Measurements from ENCODE around the gene CENPF.

The CENPF gene

DNA sequence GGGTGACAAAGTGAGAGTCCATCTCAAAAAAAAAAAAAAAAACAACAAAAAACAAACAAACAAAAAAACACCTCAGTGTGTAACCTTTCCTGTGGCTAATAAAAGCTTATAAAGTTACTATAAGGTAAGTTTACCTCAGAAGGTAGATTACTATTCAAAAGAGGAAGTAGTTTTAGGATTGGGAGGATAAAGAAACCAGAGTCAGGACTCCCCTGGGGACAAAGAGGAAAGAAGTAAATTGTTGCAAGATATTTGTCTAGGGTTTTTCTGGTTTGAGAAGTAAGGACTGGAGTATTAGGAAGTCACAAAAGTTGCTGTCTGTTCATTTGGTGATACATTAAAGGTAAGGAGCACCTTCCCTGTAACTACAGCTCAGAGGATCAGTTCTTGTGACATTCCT is 23.8 kb upstream of the CENPF start:
- no peak overlapping the region for H3K27ac ChIP-seq
- no peak for TF ChIP-seq ZFX (IDR thresholded peaks at IDR 0.05; ENCODE audit: borderline replicate concordance)
- TF ChIP-seq, protein P1, sequence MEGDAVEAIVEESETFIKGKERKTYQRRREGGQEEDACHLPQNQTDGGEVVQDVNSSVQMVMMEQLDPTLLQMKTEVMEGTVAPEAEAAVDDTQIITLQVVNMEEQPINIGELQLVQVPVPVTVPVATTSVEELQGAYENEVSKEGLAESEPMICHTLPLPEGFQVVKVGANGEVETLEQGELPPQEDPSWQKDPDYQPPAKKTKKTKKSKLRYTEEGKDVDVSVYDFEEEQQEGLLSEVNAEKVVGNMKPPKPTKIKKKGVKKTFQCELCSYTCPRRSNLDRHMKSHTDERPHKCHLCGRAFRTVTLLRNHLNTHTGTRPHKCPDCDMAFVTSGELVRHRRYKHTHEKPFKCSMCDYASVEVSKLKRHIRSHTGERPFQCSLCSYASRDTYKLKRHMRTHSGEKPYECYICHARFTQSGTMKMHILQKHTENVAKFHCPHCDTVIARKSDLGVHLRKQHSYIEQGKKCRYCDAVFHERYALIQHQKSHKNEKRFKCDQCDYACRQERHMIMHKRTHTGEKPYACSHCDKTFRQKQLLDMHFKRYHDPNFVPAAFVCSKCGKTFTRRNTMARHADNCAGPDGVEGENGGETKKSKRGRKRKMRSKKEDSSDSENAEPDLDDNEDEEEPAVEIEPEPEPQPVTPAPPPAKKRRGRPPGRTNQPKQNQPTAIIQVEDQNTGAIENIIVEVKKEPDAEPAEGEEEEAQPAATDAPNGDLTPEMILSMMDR (IDR thresholded peaks at IDR 0.05), result no peak

DNA sequence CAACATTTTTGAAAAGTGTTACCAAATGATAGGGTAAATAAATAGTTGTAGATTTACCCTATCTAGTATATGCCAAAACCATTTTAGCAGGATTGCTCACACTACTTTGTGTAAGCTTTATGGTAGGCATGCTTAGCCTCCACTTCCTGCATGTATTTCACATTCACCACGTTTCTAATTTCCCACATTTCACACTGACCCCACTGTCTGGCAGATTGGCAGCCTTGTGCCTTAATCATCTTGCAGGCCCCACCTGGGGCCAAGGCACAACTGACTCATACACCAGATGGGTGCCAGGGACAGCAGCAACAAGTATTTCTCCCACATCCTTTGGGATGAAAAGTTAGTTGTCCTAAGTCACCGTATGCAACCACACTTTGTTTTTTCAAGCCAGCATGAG is 21.2 kb upstream of the CENPF start:
- H3K27ac ChIP-seq, result no peak overlapping the region
- no peak for TF ChIP-seq ZFX (IDR thresholded peaks at IDR 0.05; ENCODE audit: borderline replicate concordance)
- TF ChIP-seq, protein P1 (IDR thresholded peaks at IDR 0.05), result no peak

DNA sequence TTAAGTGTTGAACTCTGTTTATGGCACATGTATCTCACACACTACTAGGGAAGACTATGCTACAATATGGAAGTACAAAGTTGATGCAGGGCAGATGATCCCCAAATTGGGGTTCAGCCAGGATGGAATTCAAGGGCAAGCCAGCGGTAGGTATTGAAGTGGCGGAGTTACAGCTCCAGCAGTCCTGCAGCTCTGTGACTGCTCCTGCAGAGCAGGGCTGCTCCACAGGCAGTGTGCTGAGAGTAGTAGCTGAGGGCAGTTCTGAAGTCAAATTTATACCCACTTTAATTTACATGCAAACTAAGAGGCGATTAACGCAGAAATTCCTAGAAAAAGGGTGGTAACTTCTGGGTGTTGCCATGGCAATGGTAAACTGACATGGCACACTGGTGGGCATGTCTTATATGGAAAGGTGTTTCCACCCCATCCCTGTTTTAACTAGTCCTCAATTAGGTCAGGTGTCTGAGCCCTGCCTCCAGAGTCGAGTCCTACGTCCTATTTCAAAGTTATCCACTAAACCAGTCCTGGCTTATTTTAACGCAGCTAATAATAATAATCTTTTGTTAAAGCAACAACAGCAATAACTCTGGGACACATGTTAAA is 20.6 kb upstream of the CENPF start:
- no peak overlapping the region for H3K27ac ChIP-seq

DNA sequence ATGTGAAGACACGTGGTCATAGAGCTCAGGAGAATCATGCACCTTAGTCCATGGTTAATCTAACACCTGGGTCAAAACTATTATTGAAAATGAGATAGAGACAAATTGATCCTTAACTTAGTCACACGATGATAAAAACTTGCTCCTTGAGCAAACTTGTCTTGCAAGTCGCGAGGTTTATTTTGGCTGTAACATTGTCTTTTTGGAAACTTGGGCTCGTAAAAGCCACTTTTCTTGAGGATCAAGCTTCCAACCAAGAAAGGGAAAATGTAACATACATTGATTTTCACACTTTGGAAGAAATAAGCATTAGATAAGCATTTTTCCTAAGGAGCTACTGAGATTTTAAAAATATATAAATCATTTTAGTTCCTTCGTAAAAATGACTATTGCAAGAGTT is 19.9 kb upstream of the CENPF start:
- TF ChIP-seq, protein P1 (IDR thresholded peaks at IDR 0.05), result no peak
- no peak for TF ChIP-seq ZFX (IDR thresholded peaks at IDR 0.05; ENCODE audit: borderline replicate concordance)
- H3K27ac ChIP-seq, result no peak overlapping the region

More for the DNA sequence above, 20.6 kb upstream of the CENPF start:
- TF ChIP-seq, protein P1 (IDR thresholded peaks at IDR 0.05), result no peak
- no peak for TF ChIP-seq ZFX (IDR thresholded peaks at IDR 0.05; ENCODE audit: borderline replicate concordance)

DNA sequence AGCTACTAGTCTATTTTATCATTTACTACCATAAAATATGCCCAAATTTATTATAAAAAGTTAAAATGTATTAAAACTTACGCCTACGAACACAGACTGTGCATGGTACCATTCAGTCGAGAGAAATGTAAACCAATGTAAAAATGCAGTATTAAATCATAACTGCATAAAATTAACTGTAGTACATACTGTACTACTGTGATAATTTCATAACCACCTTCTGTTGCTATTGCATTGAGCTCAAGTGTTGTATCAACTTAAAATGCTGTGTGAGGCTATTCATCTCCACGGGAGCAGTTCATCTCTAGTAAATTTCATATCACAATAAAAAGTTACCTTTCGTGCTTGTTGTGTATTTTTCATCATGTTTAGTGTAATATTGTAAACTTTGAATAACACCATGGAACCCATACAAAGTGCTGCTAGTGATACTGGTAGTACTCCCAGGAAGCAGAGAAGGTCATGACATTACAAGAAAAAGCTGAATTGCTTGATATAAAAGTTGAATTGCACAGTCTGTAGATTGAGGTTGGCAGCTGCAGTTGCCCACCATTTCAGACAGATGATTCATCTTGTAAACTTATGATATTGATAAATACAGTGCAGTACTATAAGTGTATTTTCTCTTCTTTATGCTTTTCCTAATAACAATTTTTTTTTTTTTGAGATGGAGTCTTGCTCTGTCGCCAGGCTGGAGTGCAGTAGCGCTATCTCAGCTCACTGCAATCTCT is 19.0 kb upstream of the CENPF start:
- TF ChIP-seq, protein P1 (IDR thresholded peaks at IDR 0.05), result no peak
- no peak for TF ChIP-seq ZFX (IDR thresholded peaks at IDR 0.05; ENCODE audit: borderline replicate concordance)
- H3K27ac ChIP-seq, result no peak overlapping the region

DNA sequence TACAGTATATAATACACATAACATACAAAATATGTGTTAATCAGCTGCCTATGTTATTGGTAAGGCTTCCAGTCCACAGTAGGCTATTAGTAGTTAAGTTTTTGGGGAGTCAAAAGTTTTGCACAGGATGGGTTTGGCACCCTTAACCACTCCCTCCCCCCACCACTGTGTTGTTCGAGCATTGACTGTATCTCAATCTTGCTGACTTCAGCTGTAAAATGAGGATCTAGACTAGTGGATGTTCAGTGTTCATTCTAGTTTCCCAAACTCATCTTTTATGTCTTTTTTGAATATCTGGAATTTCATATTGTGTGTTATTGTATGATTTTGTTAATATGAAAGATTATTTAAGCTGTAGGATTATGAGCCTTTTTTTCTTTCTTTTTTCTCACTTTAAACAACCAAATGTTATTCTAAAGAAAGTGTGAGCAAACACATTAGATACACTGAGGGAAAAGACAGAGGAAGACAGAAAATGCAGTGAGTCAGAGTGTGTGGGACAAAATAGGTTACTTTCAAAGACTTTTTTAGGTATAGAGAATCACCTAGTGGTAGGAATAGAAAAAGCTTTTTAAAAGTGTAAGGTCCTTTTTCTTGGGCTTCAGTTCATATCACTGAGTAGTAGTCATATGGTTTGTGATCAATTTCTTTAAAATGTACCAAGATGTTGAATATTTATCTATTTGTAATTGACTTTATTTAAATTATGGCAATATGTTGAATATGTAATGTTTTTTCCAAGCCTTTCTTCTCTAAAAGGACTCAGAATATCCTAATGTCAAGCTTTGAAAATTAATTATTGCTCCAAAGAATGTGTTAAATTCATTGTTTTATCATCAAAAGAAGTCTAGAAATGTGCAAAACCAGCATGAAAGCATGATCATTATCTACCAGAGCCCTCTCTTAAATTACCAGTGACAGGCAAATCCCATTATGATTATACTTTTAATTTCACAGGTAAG is 17.9 kb upstream of the CENPF start:
- TF ChIP-seq ZFX (IDR thresholded peaks at IDR 0.05; ENCODE audit: borderline replicate concordance), result no peak
- TF ChIP-seq, protein P1 (IDR thresholded peaks at IDR 0.05), result peak; percentile 90
- no peak overlapping the region for H3K27ac ChIP-seq
